ENCODE results near the gene CACNB4. TPM values are rescaled to one million over a fixed set of nuclear protein-coding genes. Genes with fewer than 3 reads are reported as not detected.

CACNB4 gene
- total and polyA plus RNA-seq, 2 of the 4 experiments (the other 2 are of a cell fraction): 0.12 to 0.36 TPM

DNA sequence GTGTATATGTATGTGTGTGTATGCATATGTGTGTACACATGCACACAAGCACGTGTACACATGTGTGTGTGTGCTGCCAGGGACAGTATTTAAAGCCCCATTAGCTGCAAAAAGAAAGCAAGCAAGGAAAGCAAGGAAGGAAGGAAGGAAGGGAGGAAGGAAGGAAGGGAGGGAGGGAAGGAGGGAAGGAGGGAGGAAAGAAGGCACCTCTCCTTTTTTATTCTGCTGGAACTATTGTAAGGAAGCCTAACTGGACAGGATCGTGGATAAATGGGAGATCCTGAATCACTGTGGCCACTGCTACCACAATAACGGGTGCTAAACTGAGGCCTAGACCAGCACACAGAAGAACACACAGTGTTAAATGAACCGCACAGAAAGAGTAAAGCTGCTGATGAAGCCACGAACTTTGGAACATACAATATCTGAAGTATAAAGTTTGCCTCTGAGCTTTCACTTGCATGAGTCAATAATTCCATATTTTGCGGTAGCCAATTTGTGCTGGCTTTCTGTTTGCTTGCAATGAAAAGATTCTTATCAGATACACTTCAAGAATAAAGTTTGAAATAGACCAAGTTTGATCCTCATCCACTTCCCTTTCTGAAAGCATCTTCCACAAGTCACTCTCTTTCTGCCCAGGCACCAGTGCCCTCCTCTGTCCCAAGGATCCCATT lies 15.5 kb downstream of the CACNB4 start:
- BruUV-seq (replicated peaks): no TSS peak

More for the DNA sequence above, 15.5 kb downstream of the CACNB4 start:
- no peak overlapping the region for H4K91ac ChIP-seq (ENCODE audit: insufficient read depth, low read depth, low read length)
- intact Hi-C loops (cut with micrococcal nuclease) (no loop called here), dilution Hi-C loops (cut with HindIII; ENCODE audit: low sequenced_read_pairs, unreplicated experiment) (no loop called here), in situ Hi-C loops (cut with MboI; ENCODE audit: low sequenced_read_pairs) (no loop called here)
- H2BK5ac ChIP-seq (ENCODE audit: low read depth, low read length, poor library complexity, severe bottlenecking): no peak overlapping the region
- ChIA-PET POLR2A (ENCODE audit: unreplicated experiment) (no interaction called here), CTCF (no interaction called here)
- no peaks in the 10 kb centered on the region for H3K9me1 ChIP-seq (ENCODE audit: insufficient read depth, low read length)
- no peak overlapping the region for H3K4ac ChIP-seq (ENCODE audit: low read depth, low read length)
- H2BK15ac ChIP-seq (ENCODE audit: low read depth, low read length): no peak overlapping the region
- no peaks in the 10 kb centered on the region for H3K36me3 ChIP-seq (ENCODE audit: control insufficient read depth, insufficient read depth, low read length)
- H3K4me1 ChIP-seq (ENCODE audit: control insufficient read depth, insufficient read depth, low read length): no peaks in the 10 kb centered on the region
- H4K5ac ChIP-seq (ENCODE audit: low read depth, low read length): no peak overlapping the region
- DNase-seq: no peak
- H3K27ac ChIP-seq (ENCODE audit: insufficient read depth, low read length): no peak overlapping the region
- H2AK5ac ChIP-seq (ENCODE audit: low read depth, low read length): no peak overlapping the region
- H4K8ac ChIP-seq (ENCODE audit: low read depth in 2 of 2, low read length in 2 of 2): no peak overlapping the region
- TF ChIP-seq RCOR1 (IDR thresholded peaks at IDR 0.05; ENCODE audit: insufficient replicate concordance, low read length) (no peak), ELK1 (IDR thresholded peaks at IDR 0.05; ENCODE audit: borderline replicate concordance, low read depth, low read length) (no peak), BHLHE40 (IDR thresholded peaks at IDR 0.05; ENCODE audit: low read depth, low read length) (no peak), CHD1 (IDR thresholded peaks at IDR 0.05; ENCODE audit: low read depth, low read length) (no peak), MAFK (IDR thresholded peaks at IDR 0.05; ENCODE audit: low read depth, low read length) (no peak), RFX5 (IDR thresholded peaks at IDR 0.05; ENCODE audit: low read depth, low read length) (no peak), NFE2L2 (IDR thresholded peaks at IDR 0.05; ENCODE audit: low read depth, low read length) (no peak), SMC3 (IDR thresholded peaks at IDR 0.05; ENCODE audit: low read depth, low read length) (no peak), RAD21 (IDR thresholded peaks at IDR 0.05; ENCODE audit: low read length) (no peak), FOS (IDR thresholded peaks at IDR 0.05; ENCODE audit: low read depth, low read length) (no peak), CEBPB (IDR thresholded peaks at IDR 0.05; ENCODE audit: low read depth, low read length) (no peak), POLR2A (IDR thresholded peaks at IDR 0.05; ENCODE audit: low read depth, low read length) (no peak), MXI1 (IDR thresholded peaks at IDR 0.05; ENCODE audit: borderline replicate concordance, low read depth, low read length) (no peak)
- TF ChIP-seq, protein P1, sequence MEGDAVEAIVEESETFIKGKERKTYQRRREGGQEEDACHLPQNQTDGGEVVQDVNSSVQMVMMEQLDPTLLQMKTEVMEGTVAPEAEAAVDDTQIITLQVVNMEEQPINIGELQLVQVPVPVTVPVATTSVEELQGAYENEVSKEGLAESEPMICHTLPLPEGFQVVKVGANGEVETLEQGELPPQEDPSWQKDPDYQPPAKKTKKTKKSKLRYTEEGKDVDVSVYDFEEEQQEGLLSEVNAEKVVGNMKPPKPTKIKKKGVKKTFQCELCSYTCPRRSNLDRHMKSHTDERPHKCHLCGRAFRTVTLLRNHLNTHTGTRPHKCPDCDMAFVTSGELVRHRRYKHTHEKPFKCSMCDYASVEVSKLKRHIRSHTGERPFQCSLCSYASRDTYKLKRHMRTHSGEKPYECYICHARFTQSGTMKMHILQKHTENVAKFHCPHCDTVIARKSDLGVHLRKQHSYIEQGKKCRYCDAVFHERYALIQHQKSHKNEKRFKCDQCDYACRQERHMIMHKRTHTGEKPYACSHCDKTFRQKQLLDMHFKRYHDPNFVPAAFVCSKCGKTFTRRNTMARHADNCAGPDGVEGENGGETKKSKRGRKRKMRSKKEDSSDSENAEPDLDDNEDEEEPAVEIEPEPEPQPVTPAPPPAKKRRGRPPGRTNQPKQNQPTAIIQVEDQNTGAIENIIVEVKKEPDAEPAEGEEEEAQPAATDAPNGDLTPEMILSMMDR (conservative IDR thresholded peaks at IDR 0.05; ENCODE audit: low read depth, low read length): no peak
- H3K27me3 ChIP-seq (ENCODE audit: control insufficient read depth, insufficient read depth, low read length): peaks cover 7% of the 10 kb centered on the region
- H2AK9ac ChIP-seq (replicated peaks; ENCODE audit: low read depth, low read length, poor library complexity): no peak overlapping the region
- no peak overlapping the region for H2AFZ ChIP-seq (replicated peaks; ENCODE audit: low read length, poor library complexity)
- 0 out of 2 replicates have a peak, but pooled peaks cover 2% of the 10 kb centered on the region for H3K9me3 ChIP-seq (ENCODE audit: control insufficient read depth, insufficient read depth, low read length)
- WGBS, 2 experiments (ENCODE audit: extremely low coverage in 2 of 2, insufficient read length in 1 of 2): 58% methylated on average over 2 of the region's 6 CpGs; no CpG with 5 or more reads in 1 of the 2 experiments
- no peak overlapping the region for H3K23ac ChIP-seq (ENCODE audit: low read depth, low read length)
- no peak overlapping the region for H3K4me3 ChIP-seq (ENCODE audit: insufficient read depth, low read depth, low read length)
- no peak overlapping the region for H3K18ac ChIP-seq (ENCODE audit: low read depth, low read length)
- ATAC-seq (ENCODE audit: low read depth): no peak
- H3K14ac ChIP-seq (replicated peaks; ENCODE audit: low read depth, low read length): no peak overlapping the region
- H3K9ac ChIP-seq (ENCODE audit: low read depth, low read length): no peak overlapping the region
- H2BK20ac ChIP-seq (ENCODE audit: low read depth, low read length): no peak overlapping the region
- no peaks in the 10 kb centered on the region for H3K79me1 ChIP-seq (ENCODE audit: low read depth in 1 of 2, low read length in 2 of 2)
- no peaks in the 10 kb centered on the region for H4K20me1 ChIP-seq (ENCODE audit: insufficient read depth, low read length)
- no peak overlapping the region for H3K4me2 ChIP-seq (ENCODE audit: low read depth, low read length)
- H3K56ac ChIP-seq (ENCODE audit: extremely low read depth, insufficient read depth, low read length): no peak overlapping the region
- H2BK120ac ChIP-seq (ENCODE audit: low read depth, low read length): no peak overlapping the region
